ENCODE measurements around the gene NBEAL2. TPM values are rescaled to one million over a fixed set of nuclear protein-coding genes. Genes with fewer than 3 reads are reported as not detected.

NBEAL2 gene
- total and polyA plus RNA-seq, 2 of the 8 experiments (the other 6 are each of a cell fraction or from before 2014, with no cell fraction given), result 27.3 to 46.9 TPM

GRCh38 chr3:46981932-46982471 lies 2.5 kb downstream of the NBEAL2 start (continued):
- TF ChIP-seq EP300 (IDR thresholded peaks at IDR 0.05; ENCODE audit: borderline replicate concordance in 1 of 2, low read depth in 2 of 2, low read length in 2 of 2) (peak in 1 of 2 experiments; percentile 65; a peak in 1 of 3 replicates), CTCF (IDR thresholded peaks at IDR 0.05; ENCODE audit: control extremely low read depth in 1 of 3, insufficient read depth in 1 of 3, low read depth in 1 of 3, low read length in 3 of 3) (no peak), NRF1 (IDR thresholded peaks at IDR 0.05; ENCODE audit: low read depth, low read length) (no peak), BCL11A (IDR thresholded peaks at IDR 0.05; ENCODE audit: low read depth in 2 of 2, low read length in 2 of 2) (no peak), KDM5A (IDR thresholded peaks at IDR 0.05; ENCODE audit: low read length) (no peak), CHD1 (IDR thresholded peaks at IDR 0.05; ENCODE audit: low read depth, low read length) (no peak), POLR2A (IDR thresholded peaks at IDR 0.05; ENCODE audit: control extremely low read depth in 1 of 2, low read depth in 2 of 2, low read length in 2 of 2) (no peak), CTBP2 (IDR thresholded peaks at IDR 0.05; ENCODE audit: borderline replicate concordance, insufficient read depth, insufficient read length, low read length) (no peak), TCF12 (IDR thresholded peaks at IDR 0.05; ENCODE audit: low read depth, low read length) (peak; percentile 97), SAP30 (IDR thresholded peaks at IDR 0.05; ENCODE audit: insufficient read depth, insufficient replicate concordance, low read length) (no peak), SP4 (IDR thresholded peaks at IDR 0.05; ENCODE audit: low read length) (no peak), RBBP5 (IDR thresholded peaks at IDR 0.05; ENCODE audit: borderline replicate concordance, low read depth, low read length) (no peak), EGR1 (IDR thresholded peaks at IDR 0.05; ENCODE audit: borderline replicate concordance, low read depth, low read length) (peak; percentile 49), JUND (IDR thresholded peaks at IDR 0.05; ENCODE audit: low read length) (no peak), TAF1 (IDR thresholded peaks at IDR 0.05; ENCODE audit: low read depth, low read length) (no peak), ATF3 (IDR thresholded peaks at IDR 0.05; ENCODE audit: insufficient read depth, low read depth, low read length) (no peak), TEAD4 (IDR thresholded peaks at IDR 0.05; ENCODE audit: low read depth, low read length) (no peak), CHD2 (IDR thresholded peaks at IDR 0.05; ENCODE audit: low read length) (no peak), JUN (IDR thresholded peaks at IDR 0.05; ENCODE audit: low read depth, low read length) (no peak), SP2 (IDR thresholded peaks at IDR 0.05; ENCODE audit: low read length) (no peak), ATF2 (IDR thresholded peaks at IDR 0.05; ENCODE audit: low read length) (0 out of 2 replicates have a peak, but pooled peaks have one; percentile 49)
